ENCODE data around the gene DDX42. TPM values are rescaled to one million over a fixed set of nuclear protein-coding genes. Genes with fewer than 3 reads are reported as not detected.

The DDX42 gene
- total and polyA plus RNA-seq, 2 of the 13 experiments (the other 11 are each of a cell fraction or from before 2014, with no cell fraction given) = 87.2 to 92.9 TPM

DNA sequence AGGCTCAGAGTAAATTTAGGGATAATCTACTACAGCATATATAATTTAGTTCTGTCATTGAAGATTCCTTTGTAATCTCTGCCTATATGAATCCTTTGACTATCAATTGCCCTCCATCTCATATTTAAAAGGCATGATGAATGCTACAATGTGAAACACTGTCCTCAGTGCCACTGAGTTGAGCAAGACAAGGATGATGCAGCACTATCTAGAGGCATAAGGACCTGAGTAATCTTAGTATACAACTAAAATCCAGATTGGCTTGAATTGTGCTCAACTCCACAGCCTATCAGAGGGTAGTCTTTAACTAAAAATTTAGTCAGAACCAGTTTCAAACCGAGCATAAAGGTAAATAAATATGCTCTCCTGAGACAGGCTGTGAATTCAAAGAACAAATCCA, 20.8 kb upstream of the DDX42 start:
- no peak overlapping the region for H3K4me2 ChIP-seq (ENCODE audit: low read depth, low read length)
- in situ Hi-C loops (cut with HindIII; ENCODE audit: extremely low pct_ligation_motif_present, low pct_unique_long_range_greater_than_20kb) = no loop called here
- no peaks in the 10 kb centered on the region for H4K20me1 ChIP-seq (ENCODE audit: insufficient read depth, low read length)
- intact Hi-C loops (cut with micrococcal nuclease; ENCODE audit: unreplicated experiment) = no loop called here
- no peak overlapping the region for H3K9ac ChIP-seq (ENCODE audit: insufficient read depth, low read depth, low read length)
- no peak overlapping the region for H3K27ac ChIP-seq (ENCODE audit: extremely low read length, insufficient read depth, low read length)
- FAIRE-seq (no peak), DNase-seq (ENCODE audit: low spot score) (no peak), ATAC-seq (no peak)
- TF ChIP-seq FOXK2 (IDR thresholded peaks at IDR 0.05) (no peak), HNRNPH1 (optimal IDR thresholded peaks at IDR 0.05; ENCODE audit: low read depth, low read length) (no peak), SNAPC2 (CRISPR knock-in tag; IDR thresholded peaks at IDR 0.05) (no peak), ZFP36L1 (CRISPR knock-in tag; IDR thresholded peaks at IDR 0.05) (no peak), ZNF607 (CRISPR knock-in tag; IDR thresholded peaks at IDR 0.05; ENCODE audit: borderline replicate concordance) (no peak), HDAC2 (CRISPR knock-in tag; IDR thresholded peaks at IDR 0.05) (no peak), RXRA (CRISPR knock-in tag; IDR thresholded peaks at IDR 0.05) (no peak), ZSCAN30 (CRISPR knock-in tag; IDR thresholded peaks at IDR 0.05) (no peak), ZNF556 (CRISPR knock-in tag; IDR thresholded peaks at IDR 0.05; ENCODE audit: borderline replicate concordance) (no peak), ZSCAN20 (CRISPR knock-in tag; IDR thresholded peaks at IDR 0.05; ENCODE audit: borderline replicate concordance) (no peak), KDM2A (CRISPR knock-in tag; IDR thresholded peaks at IDR 0.05; ENCODE audit: borderline replicate concordance, low read depth) (no peak), ZNF292 (CRISPR knock-in tag; IDR thresholded peaks at IDR 0.05; ENCODE audit: borderline replicate concordance, low read depth) (no peak), SMAD3 (CRISPR knock-in tag; IDR thresholded peaks at IDR 0.05) (no peak), MIER3 (CRISPR knock-in tag; IDR thresholded peaks at IDR 0.05; ENCODE audit: borderline replicate concordance) (no peak)
- TF ChIP-seq, protein P1, sequence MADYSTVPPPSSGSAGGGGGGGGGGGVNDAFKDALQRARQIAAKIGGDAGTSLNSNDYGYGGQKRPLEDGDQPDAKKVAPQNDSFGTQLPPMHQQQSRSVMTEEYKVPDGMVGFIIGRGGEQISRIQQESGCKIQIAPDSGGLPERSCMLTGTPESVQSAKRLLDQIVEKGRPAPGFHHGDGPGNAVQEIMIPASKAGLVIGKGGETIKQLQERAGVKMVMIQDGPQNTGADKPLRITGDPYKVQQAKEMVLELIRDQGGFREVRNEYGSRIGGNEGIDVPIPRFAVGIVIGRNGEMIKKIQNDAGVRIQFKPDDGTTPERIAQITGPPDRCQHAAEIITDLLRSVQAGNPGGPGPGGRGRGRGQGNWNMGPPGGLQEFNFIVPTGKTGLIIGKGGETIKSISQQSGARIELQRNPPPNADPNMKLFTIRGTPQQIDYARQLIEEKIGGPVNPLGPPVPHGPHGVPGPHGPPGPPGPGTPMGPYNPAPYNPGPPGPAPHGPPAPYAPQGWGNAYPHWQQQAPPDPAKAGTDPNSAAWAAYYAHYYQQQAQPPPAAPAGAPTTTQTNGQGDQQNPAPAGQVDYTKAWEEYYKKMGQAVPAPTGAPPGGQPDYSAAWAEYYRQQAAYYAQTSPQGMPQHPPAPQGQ (CRISPR knock-in tag; IDR thresholded peaks at IDR 0.05; ENCODE audit: borderline replicate concordance) = no peak
- TF ChIP-seq, protein P2, sequence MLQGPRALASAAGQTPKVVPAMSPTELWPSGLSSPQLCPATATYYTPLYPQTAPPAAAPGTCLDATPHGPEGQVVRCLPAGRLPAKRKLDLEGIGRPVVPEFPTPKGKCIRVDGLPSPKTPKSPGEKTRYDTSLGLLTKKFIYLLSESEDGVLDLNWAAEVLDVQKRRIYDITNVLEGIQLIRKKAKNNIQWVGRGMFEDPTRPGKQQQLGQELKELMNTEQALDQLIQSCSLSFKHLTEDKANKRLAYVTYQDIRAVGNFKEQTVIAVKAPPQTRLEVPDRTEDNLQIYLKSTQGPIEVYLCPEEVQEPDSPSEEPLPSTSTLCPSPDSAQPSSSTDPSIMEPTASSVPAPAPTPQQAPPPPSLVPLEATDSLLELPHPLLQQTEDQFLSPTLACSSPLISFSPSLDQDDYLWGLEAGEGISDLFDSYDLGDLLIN (CRISPR knock-in tag; IDR thresholded peaks at IDR 0.05; ENCODE audit: borderline replicate concordance) = no peak
- TF ChIP-seq, protein P3, sequence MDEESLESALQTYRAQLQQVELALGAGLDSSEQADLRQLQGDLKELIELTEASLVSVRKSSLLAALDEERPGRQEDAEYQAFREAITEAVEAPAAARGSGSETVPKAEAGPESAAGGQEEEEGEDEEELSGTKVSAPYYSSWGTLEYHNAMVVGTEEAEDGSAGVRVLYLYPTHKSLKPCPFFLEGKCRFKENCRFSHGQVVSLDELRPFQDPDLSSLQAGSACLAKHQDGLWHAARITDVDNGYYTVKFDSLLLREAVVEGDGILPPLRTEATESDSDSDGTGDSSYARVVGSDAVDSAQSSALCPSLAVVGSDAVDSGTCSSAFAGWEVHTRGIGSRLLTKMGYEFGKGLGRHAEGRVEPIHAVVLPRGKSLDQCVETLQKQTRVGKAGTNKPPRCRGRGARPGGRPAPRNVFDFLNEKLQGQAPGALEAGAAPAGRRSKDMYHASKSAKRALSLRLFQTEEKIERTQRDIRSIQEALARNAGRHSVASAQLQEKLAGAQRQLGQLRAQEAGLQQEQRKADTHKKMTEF (CRISPR knock-in tag; IDR thresholded peaks at IDR 0.05) = no peak
- no peaks in the 10 kb centered on the region for H3K4me1 ChIP-seq (ENCODE audit: insufficient read depth, low read length)
- no peak overlapping the region for H3K4me3 ChIP-seq (replicated peaks in 1 of 3; ENCODE audit: insufficient read depth in 1 of 3, low read depth in 2 of 3, low read length in 3 of 3)
- no TSS peak for BruUV-seq (replicated peaks)
- ChIA-PET POLR2A (interaction anchor here (1.2 kb wide), 1 partner anchor 10 kb away, joined by 3 read pairs; no protein-coding TSS in a partner anchor), CTCF (ENCODE audit: low intra/inter-chr PET ratio, low total read pairs) (no interaction called here)
- H3K36me3 ChIP-seq (replicated peaks in 1 of 2; ENCODE audit: control insufficient read depth in 1 of 2, insufficient read depth in 2 of 2, low read length in 2 of 2) = peaks cover 25 to 81% of the 10 kb centered on the region in 2 experiments
- H2AFZ ChIP-seq (ENCODE audit: low read length) = no peak overlapping the region
- H3K79me2 ChIP-seq (ENCODE audit: insufficient read depth, low read length) = no peaks in the 10 kb centered on the region
- H3K27me3 ChIP-seq (ENCODE audit: control insufficient read depth in 1 of 2, insufficient read depth in 2 of 2, low read length in 2 of 2) = no peaks in the 10 kb centered on the region
- 97% methylated on average over 1 of the region's 1 CpG for WGBS (ENCODE audit: low lambda C conversion rate)
- H3K9me3 ChIP-seq (ENCODE audit: low read length) = no peaks in the 10 kb centered on the region
